GM20000 (cell line): ENCODE results near the gene NHP2.
"Not testable (repeated sequence)": the region's sequence is repeated elsewhere in the genome, so short reads cannot be mapped to it uniquely, and the experiment has no call there.

Source experiments
- DNase-seq: peaks from one replicate; pipeline ENCODE4 v3.0.0; 2012; ENCODE audit warnings: low spot score
- TF ChIP-seq, protein P1 (sequence below): IDR thresholded peaks from 2 replicates; pipeline ENCODE4 v1.5.1; 2012; ENCODE audit warnings: mild to moderate bottlenecking, control low read depth; ENCODE audit errors: extremely low read depth, missing control alignments

NHP2 gene

DNA sequence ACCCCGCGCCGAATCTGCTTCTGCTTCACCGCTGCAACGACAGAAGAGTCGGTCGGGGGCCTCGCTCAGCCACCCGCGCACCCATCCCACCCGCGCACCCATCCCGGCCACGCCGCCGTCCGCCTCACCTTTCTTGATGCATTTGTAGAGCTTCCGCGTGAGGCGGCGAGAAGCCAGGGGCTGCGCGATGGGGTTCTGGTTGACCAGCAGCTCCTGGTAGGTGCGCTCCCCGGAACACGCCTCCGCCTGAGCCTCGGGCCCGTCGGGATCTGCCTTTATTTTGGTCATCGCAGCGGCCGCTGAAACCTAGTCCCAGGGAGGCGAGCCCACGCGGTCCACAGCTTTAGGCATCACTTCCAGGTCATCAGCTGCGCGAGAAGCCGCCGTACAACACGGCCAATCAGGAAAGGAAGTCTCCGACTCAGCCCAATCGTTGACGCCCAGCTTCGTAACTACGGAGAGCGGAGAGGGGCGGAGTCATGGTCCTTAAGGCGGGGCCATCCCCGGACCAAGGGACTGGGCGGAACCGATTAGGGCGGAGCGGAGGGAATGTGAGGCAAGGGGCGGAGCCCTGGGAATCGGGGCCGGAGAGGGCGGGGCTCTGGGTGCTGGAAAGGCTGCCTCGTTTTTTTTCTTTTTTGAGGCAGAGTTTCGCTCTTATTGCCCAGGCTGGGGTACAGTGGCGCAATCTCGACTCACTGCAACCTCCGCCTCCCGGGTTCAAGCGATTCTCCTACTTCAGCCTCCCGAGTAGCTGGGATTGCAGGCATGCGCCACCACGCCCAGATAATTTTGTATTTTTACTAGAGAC is at the start of gene NHP2:
TSS of gene NHP2 (minus strand) at position 356 of the 811 bp plus-strand sequence. CDS start at position 288, 68 bp downstream.
- peak; percentile 97 for DNase-seq
- TF ChIP-seq, protein P1, sequence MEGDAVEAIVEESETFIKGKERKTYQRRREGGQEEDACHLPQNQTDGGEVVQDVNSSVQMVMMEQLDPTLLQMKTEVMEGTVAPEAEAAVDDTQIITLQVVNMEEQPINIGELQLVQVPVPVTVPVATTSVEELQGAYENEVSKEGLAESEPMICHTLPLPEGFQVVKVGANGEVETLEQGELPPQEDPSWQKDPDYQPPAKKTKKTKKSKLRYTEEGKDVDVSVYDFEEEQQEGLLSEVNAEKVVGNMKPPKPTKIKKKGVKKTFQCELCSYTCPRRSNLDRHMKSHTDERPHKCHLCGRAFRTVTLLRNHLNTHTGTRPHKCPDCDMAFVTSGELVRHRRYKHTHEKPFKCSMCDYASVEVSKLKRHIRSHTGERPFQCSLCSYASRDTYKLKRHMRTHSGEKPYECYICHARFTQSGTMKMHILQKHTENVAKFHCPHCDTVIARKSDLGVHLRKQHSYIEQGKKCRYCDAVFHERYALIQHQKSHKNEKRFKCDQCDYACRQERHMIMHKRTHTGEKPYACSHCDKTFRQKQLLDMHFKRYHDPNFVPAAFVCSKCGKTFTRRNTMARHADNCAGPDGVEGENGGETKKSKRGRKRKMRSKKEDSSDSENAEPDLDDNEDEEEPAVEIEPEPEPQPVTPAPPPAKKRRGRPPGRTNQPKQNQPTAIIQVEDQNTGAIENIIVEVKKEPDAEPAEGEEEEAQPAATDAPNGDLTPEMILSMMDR: no peak

DNA sequence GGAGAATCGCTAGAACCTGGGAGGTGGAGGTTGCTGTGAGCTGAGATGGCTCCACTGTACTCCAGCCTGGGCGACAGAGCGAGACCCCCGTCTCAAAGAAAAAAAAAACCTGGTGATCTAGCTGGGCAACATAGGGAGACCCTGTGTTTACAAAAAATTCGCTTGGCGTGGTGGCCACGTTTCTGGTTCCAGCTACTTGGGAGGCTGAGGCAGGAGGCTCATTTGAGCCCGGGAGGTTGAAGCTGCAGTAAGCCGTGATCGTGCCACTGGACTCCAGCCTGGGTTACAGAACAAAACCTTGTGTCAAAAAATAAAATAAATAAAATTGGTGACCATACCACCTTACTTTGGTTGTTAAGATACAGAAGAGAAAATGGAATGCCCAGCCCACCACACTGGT is 48.9 kb upstream of the NHP2 start:
- TF ChIP-seq, protein P1: no peak
- no peak for DNase-seq

DNA sequence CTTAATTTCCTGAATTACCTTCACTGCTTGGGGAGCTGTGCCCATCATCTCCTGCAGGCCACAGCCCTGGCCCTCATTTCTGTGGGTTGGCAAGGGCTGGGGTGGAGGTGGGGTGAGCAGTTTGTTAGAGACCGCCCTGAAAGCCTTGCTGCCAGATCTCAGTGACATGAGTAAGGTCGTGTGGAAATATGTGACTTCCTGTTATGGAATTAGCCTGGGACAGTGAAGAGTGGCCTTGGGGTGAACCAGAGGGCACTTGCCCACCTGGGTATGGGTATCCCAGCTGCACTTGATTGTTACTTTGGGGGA is 48.2 kb upstream of the NHP2 start:
- DNase-seq: no peak
- TF ChIP-seq, protein P1: no peak

DNA sequence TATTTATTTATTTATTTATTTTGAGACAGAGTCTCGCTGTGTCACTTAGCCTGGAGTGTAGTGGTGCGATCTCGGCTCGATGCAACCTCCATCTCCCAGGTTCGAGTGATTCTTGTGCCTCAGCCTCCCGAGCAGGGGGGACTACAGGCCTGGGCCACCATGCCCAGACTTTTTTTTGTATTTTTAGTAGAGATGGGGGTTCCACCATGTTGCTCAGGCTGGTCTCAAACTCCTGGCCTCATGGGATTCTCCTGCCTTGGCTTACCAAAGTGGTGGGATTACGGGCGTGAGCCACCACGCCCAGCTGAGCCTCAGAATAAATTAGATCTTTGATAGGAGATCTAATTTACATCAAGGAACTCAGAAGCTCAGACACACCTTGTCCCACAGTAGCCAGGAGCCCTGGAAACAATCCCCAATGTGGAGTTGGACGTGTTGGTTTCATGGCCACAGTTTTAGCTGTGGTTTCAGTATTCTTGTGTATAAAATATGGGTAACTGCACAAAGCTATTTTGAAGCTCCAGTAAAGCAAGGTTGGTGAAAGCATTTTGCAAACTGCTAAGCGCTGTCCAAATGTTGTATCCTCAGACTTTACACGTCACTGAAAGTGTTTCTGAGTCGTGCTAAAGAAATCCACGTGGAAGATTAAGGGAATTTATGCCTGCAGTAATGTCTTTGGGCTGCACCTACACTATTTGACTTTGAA is 47.7 kb upstream of the NHP2 start:
- TF ChIP-seq, protein P1: no peak
- no peak for DNase-seq

DNA sequence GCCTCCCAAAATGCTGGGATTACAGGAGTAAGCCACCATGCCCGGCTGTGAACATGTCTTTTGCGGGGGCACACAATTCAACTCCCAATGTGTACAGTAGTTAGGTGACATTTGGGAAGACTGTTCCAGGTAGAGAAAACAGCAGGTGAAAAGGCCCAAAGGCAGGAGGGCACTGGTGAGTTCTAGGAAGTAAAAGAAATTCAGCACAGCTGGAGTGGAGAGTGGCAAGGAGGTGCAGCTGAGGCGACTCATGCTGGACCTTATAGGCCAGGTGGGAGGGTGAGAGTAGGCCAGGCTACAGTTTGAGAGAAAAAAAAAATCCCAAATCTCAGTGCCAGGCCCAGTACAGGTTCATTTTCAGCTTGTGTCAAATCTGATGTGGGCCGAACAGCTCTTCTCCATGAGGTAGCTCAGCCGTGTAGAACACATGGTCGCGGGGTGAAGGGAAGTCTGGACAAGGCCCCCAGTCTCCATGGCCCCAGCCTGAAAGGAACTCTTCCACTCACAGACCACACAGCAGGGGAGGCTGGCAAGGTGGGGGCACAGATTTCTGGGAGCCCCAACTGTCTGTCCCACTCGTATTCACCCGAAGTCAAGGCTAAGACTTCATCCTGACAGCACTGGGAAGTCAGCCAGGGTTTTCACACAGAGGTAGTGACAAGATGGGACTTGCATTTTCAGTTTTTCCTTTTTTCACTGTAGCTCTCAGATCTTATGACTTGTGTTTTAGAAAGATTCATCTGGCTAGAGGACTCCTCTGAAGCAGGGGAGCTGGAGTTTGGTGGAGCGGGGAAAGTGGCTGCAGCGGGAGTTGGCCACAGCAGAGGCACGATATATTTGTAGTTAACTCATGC is 46.1 kb upstream of the NHP2 start:
- DNase-seq: no peak
- TF ChIP-seq, protein P1: no peak

DNA sequence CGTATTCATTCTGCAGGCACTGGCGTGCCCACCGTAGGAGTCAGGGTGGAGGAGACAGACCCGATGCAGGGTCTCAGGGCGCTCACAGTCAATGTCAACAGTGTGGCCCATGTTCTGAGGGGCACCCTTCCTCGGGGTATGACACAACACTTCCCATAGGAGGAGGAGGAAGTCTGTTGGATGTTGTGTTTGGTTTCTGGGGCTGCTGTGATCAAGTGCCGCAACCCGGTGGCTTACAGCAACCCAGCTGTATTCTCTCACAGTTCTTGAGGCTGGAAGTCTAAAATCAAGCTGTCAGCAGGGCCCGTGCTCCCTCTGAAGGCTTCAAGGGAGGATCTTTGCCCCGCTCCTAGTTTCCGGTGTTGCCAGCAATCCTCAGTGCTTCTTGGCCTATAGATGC is 45.0 kb upstream of the NHP2 start:
- TF ChIP-seq, protein P1: no peak
- DNase-seq: no peak

DNA sequence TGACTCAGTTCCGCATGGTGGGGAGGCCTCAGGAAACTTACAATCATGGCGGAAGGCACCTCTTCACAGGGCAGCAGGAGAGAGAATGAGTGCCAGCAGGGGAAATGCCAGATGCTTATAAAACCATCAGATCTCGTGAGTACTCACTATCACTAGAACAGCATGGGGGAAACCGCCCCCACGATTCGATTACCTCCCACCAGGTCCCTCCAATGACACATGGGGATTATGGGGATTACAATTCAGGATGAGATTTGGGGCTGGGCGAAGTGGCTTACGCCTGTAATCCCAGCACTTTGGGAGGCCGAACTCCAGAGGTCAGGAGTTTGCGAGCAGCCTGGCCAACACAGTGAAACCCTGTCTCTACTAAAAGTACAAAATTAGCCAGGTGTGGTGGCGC is 44.5 kb upstream of the NHP2 start:
- DNase-seq: not testable (repeated sequence)
